HG03521 (cell line): Measurements from ENCODE around the gene SCTR.
A peak's percentile ranks its signal among the peaks of the same experiment; 100 is the strongest.

Experiments used
- ATAC-seq: cut with Tn5 transposase; IDR thresholded peaks from one replicate; pipeline ENCODE4 v1.9.1; 2021; ENCODE audit warnings: mild to moderate bottlenecking, moderate library complexity; ENCODE audit not compliant: unreplicated experiment

SCTR gene

GRCh38 chr2:119431976-119432850 lies 92.1 kb downstream of the SCTR start:
- ATAC-seq = no peak

DNA sequence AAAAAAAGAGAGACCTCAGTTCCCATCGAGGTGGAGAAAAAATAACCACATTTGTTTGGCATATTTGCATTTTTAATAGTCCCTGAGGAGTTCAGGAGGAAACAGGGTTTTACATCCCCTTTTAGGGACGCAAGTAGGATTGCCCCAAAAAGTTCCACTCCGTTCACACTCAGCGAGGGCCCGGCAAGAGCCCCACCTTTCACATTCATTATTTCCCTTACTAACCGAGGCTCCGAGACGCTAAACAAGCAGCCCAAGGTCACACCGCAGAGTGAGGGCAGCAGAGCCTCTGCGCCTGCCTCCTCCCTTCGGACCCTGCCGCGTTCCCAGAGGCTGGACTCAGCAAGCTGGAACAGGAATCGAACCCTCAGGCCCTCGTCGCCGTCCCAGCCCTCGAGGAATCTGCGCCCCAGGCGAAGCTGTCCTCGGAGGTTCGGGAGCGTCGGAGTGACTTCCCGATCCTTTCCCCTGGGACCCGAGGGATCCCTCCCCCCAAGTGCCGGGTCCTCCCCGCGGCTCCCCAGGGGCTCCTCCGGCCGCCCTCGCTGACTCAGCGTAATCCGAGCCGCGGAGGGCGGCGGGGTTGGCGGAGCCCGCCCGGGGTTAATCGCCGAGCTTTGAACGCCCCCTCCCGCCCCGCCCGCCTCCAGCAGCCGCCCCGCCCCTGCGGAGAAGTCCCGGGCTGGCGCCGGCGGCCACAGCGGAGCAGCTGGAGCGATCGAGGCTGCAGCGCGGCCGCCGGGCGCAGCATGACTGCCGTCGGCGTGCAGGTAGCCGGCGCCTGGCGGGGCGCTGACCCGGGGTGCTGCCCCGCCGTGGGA lies 92.9 kb downstream of the SCTR start, which contains the start of gene TMEM37:
Gene TMEM37 (plus strand): TSS at position 700 of the 821 bp plus-strand sequence. CDS start 50 bp downstream, at position 750.
- peak; percentile 48 for ATAC-seq

GRCh38 chr2:119430023-119430498 lies 94.2 kb downstream of the SCTR start:
- no peak for ATAC-seq

DNA sequence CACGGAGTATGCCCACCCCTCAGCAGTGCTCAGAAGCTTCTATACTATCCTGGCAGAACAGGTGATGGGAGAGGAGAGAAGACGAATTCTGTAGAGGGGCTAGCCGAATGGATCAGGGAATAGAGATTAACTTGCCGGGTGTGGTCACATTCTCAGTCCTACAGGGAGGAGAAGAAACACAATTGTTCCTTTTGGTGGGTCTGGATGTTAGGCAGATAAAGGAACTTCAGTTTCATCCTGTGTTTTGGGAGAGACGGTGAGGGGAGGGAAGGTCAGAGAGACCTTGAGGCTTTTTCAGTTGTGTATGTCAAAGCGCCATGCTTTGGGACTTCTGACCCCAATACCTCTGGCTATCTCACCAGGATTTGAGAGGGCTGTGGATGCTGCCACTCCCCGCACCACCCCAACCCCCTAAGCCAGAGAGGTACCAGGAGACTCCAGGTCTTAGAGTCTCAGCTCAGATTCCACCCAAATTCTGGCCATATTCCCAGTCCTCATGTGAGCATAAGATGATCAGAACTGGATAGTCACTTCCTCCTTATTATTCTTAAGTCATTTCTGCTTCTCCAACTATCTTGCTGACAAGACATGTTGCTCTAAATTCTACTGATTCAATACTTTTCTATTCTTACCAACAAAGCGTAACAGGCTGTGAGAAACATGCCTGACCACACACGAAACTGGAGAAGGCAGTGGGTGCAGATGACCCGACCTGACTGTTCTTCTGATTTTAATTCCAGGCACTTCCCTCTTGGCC lies 94.9 kb downstream of the SCTR start:
- ATAC-seq = no peak

DNA sequence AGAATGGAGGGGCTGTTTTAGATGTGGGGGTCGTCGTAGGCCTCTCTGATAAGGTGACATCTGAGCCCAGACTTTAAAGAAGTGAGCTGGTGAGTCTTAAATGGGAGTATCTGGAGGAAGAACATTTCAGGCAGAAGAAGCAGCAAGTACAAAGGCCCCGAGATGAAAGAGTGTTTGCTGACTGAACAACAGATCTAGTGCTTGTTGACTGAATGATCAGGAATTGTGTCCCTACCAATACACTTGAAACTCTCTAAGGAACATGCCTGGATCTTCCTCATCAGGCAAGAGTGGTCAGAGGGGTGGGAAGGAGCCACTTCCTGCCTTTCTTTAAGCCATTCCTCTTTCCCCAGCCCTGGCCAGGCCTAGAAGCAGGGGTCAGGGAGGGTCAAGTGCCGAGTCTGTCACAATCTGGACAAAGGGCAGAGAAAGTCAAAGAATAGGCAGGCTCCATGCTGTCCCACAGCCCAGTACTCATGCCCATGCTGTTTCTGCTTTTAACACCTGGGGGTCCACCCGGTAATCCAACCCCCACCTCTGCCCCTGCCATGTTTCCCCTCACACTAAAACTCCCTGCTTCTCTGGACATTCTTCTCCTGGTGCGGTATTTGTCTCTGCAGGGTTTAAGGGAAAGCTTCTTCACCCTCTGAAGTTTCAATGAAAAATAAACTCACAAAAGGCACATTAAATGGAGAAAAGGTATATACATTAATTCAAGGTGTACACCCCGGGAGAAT lies 95.6 kb downstream of the SCTR start:
- no peak for ATAC-seq

- ATAC-seq = no peak
Observed at GRCh38 chr2:119427756-119428155, 96.5 kb downstream of the SCTR start.

GRCh38 chr2:119426801-119427395 lies 97.4 kb downstream of the SCTR start:
- no peak for ATAC-seq

GRCh38 chr2:119426396-119426675 lies 97.9 kb downstream of the SCTR start:
- no peak for ATAC-seq

GRCh38 chr2:119425620-119426395 lies 98.5 kb downstream of the SCTR start:
- no peak for ATAC-seq

GRCh38 chr2:119425119-119425405 lies 99.2 kb downstream of the SCTR start:
- no peak for ATAC-seq

- ATAC-seq = no peak
Observed at GRCh38 chr2:119424284-119425118, 99.8 kb downstream of the SCTR start.

GRCh38 chr2:119423811-119424210 lies 100.5 kb downstream of the SCTR start:
- ATAC-seq = no peak

- ATAC-seq = no peak
Observed at GRCh38 chr2:119423108-119423444, 101.2 kb downstream of the SCTR start.

DNA sequence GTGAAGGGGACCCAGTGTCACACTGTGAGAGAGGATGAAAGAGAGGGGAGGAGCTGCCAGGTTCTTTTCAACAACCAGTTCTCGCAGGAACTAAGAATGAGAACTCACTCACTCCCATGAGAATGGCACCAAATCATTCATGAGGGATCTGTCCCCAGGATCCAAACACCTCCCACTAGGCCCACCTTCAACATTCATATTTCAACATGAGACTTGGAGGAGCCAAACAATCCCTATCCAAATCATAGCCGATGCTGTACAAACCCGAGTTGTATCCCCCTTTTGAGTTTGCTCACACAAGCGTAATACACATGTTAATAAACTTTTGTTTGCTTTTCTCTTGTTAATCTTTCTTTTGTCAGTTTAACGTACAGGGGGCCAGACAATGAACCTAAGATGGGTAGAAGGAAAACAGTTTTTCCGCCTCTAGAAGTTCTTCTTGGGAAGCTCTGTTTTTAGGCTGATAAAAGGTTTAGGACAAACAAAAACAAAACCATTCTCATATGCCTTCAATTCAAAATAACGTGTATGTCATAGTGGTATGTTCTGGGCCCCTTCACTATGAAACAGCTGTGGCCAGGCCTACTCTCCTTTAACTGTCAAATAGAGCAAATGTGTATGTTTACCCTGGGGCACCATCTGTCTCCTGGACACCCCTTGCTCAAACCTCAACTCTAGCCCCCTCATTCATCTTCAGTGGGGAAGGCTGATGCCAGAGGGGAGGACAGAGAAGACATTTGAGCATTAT lies 101.7 kb downstream of the SCTR start:
- no peak for ATAC-seq

DNA sequence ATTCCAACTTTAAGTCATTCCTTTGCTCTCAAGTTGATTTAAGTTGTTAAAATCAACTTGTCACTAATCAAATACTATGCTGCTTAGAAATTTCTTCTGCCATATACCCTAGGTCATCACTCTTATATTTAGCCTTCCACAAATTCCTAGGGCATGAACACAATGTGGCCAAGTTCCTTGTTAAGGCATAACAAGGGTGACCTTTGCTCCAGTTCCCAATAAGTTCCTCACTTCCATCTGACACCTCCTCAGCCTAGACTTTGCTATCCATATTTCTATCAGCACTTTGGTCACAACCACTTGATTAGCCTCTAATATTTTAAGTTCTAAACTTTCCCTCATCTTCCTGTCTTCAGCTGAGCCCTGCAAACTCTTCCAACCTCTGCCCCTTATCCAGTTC lies 102.5 kb downstream of the SCTR start:
- ATAC-seq = no peak

DNA sequence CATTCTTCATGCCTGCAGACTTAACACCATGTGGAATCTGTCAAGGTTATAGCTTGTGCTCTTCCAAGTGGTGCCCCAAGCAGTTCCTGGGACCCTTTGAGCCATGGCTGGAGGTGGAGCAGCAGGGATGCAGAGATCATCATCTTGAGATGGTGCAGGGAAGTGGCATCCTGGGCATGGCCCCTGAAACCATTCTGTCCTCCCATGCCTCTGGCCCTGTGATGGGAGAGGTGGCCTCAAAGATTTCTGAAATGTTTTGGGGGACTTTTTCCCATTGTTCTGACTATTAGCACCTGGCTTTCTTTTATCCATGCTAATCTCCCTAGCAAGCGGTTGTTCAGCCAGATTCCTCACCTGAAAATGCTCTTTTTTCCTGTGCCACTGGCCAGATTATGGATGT lies 103.0 kb downstream of the SCTR start:
- no peak for ATAC-seq

DNA sequence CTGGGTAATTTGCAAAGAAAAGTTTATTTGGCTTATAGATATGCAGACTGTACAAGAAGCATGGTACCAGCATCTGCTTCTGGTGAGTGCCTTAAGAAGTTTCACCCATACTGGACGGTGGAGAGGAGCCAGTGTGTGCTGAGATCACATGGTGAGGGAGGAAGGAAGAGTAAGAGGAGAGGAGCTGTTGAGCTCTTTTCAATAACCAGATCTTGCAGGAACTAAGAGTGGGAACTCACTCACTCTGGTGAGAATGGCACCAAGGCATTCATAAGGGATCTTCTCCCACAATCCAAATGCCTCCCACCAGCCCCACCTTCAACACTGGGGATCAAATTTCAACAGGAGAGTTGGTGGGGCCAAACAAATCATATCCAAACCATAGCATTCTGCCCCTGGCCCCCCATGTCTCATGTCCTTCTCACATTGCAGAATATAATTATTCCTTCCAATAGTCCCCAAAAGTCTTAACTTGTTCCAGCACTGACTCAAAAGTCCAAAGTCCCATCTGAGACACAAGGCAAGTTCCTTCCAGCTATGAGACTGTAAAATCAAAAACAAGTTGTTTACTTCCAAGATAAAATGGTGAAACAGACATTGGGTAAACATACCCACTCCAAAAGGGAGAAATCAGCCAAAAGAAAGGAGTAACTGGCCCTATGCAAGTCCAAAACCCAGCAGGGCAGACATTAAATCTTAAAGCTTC lies 104.3 kb downstream of the SCTR start:
- ATAC-seq = no peak

GRCh38 chr2:119419065-119419464 lies 105.2 kb downstream of the SCTR start:
- ATAC-seq = no peak
